ENCODE measurements around the gene C4orf36.

Gene C4orf36, protein sequence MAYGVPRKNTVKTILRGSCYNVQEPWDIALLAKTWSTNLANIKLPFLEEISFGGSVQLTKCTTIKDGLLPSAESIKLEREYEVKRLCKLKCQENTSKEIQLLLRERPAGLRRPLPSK

DNA sequence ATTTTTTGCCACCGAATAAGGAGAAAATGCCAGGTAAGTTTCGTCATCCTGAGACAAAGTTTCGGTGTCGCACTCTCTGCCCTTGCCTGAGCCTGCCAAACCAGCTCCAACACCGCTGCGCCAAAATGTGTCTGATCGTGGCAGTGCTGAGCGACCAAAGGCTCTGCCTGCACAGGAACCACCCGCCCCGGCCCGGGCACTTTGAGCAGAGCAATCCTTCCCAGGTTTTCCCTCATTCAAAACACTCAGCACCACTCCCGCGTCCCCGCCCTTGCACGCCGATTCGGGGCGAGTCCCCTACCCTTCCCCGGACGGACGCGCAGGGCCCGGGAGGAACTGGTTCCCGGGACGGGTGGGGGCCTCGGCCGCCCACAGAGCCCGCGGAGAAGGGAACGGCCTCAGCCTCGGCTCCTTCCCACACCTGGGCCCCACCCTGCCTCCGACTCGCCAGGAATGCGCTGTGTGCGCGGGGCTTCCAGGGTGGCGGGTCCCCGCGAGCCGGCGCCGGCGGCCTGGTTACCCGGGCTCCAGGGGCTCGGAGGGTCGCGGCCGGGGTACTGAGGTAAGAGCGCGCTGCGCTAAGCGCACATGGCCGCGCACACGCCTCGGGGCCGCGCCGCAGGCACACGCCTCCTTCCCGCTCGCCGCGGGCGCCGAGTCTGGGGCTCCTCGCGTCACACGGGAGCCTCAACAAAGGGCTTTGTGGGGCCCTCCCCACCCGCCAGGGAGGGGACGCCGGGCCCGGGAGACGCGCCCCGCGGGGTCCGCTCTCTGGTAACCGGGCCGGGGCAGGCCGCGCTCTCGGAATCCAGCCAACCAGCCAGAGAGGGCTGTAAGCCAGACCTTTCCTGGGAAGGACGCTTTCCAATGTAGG, at the start of gene C4orf36:
C4orf36 (minus strand) TSS at position 661 of the 874 bp plus-strand sequence. CDS start 902 bp downstream, outside the sequence.
- no peak for DNase-seq (ENCODE audit: low read depth)

DNA sequence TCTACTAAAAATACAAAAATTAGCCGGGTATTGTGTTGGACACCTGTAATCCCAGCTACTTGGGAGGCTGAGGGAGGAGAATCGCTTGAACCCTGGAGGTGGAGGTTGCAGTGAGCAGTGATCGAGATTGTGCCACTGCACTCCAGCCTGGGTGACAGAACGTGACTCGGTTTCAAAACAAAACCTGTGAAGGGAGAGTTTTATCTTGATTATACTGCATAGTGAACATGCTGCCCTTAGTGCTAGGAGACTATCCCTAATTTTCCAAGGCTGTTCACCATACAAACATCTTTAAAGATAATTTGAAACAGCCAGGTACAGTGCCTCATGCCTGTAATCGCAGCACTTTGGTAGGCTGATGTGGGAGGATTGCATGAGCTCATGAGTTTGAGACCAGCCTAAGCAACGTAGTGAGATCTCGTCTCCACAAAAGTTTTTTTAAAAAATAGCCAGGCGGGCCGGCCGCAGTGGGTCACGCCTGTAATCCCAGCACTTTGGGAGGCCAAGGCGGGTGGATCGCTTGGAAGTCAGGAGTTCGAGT, 48.8 kb upstream of the C4orf36 start:
- no peak for DNase-seq (ENCODE audit: low read depth)

DNA sequence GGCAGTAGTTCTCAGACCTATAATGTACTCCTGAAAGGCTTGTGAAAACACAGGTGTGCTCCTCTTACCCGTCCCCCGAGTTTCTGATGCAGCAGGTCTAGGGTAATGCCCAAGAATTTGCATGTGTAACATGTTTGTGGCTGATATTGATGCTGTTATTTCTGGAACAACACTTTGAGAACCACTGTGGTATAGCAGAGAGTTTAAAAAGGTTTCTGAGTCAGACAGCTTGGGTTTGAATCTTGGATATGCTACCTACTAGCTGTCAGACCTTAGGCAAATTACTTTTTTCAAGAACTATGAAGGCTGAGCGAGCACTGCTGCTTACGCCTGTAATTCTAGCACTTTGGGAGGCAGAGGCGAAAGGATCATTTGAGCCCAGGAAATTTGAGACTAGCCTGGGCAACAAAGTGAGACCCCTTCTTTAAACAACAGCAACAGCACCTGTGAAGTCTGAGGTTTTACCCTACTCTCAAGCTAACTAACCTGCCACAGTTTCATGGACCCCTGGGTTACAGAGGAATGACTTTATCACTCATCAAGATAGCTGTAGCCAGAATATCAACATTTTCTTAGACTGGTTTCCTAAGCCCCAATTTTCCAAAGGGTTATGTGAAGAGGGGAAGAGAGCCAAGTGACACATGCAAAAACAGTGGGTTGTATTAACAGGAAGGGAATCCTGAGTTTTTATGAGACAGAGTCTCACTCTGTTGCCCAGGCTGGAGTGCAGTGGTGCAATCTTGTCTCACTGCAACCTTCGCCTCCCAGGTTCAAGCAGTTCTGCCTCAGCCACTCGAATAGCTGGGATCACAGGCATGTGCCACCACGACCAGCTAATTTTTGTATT, 47.7 kb upstream of the C4orf36 start:
- DNase-seq (ENCODE audit: low read depth) = no peak

DNA sequence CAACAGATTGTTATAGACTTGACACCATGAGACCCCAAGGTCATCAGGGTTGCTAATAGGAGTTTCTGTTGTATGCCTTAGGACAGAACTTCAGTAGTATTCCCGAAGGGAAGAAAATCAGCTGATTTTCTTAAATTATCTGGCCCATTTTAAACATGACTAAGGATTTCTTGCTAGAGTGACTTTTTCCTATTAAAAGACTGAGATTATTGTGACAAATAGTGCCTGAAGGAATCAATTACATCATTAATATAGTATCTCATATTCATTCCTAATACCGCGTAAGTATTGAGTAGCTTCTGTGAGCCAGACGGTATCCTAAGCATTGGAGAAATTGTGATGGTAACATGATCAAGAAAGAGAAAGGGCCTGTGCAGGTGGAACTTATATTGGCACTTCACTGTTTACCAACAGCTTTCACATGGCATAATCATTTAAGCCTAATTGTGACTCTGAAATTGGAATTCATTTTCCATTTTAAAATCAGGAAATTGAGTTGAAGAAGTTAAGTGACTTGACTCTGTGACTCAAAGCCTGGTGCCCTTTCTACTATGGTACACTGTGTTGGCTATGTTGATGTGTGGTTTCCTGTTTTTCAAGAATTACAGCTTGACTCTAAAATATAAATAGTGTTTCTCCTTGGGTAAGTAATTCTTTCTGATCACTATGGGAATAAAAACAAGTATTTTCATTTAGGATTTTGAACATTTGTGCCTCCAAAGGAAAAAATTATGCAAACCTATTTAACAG, 46.7 kb upstream of the C4orf36 start:
- no peak for DNase-seq (ENCODE audit: low read depth)

DNA sequence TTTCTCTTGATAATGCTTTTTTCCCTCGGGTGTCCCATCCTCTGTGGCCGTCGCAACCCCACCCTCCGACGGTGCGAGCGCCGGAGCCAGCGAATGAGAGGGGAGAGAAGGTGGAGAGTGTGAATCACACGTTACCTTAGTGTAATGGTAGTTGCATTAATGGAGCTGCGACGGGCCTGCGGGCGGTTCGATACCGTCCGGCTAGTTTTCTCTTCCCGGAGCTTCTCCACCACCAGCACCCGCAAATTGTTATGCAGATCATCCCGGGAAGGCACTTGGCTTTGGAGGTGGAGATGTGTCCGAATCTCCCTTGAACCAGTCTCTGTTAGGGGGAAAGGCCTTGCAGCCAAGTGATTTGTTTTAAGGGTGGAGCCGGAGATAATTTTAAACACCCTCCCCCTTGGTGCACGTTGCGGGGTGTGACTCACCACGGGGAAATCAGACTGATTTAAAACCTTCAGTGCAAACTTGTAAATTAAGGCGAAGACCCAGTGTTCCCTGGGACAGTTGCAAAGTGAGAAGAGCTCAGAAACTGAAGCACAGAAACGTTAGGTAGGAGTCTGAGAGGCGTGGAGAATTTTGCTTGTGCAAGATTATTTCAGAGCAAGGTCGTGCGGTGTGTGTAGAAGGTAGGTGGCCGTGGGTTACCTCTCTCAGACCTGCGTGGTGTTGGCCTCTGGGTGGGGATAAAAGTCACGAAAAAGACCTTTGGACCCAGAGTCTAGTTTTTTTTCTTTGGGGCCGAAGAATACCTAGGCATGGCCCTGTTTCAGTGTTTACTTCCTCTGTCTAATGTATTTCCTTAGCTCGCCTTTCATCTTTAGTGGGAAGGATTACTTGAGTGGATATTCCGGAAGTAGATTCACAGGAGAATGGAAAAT, 43.9 kb upstream of the C4orf36 start:
- DNase-seq (ENCODE audit: low read depth) = peak; percentile 62

DNA sequence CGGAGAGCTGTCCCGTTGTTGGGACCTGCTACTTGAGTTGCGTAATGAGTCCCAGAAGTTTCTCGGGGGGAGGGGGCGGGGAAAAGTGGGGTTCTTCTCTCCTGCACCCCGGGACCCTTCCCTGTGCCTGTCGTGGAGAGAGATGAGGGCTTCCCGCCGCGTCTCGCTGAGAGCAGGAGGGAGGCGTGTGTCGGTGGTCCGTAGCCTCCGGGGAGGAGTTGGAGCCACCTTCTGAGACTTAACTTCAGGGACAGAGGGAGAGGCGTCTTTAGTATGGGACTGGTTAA, 43.3 kb upstream of the C4orf36 start:
- no peak for DNase-seq (ENCODE audit: low read depth)

DNA sequence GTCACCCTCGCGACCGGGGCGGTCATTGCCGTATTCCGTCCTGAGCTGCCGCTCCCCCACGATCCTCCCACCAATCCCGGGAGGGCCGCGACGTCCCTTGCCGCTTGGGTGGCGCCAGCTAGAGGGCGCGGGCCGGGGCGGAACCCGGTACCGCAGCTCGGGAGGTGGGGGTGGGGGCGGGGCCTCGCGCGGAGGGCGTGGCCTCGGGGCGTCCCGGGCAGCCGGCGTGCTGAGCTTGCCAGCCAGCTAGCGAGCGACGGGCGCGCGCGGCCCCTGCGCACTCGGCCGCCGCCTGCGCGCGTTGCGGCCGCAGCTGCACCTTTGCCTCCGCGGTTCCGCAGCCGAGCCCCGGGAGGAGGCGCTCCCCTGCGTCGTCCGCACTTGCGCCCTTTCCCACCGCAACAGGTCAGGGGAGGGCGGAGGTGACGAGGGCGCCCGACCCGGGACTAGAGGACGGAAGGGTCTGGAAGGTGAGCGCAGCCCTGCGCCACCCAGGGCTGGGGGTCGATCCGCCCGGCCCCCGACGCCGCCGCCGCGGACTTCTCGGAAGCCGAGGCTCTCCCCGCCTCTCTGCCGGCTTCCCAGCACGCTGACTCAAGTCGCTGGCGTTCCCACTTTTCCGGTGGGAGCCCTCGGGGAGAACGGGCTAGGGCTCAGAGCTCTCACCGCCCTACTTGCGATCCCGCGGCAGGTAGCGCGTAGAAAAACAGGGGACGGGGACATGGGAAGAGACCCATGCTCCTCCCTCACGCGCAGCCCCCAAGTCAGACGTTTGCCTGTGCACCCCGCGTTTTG, 42.7 kb upstream of the C4orf36 start, which contains the start of gene AFF1:
AFF1 (plus strand) TSS at position 241 of the 795 bp plus-strand sequence. CDS start 13,523 bp downstream, outside the sequence.
- peak; percentile 71 for DNase-seq (ENCODE audit: low read depth)

DNA sequence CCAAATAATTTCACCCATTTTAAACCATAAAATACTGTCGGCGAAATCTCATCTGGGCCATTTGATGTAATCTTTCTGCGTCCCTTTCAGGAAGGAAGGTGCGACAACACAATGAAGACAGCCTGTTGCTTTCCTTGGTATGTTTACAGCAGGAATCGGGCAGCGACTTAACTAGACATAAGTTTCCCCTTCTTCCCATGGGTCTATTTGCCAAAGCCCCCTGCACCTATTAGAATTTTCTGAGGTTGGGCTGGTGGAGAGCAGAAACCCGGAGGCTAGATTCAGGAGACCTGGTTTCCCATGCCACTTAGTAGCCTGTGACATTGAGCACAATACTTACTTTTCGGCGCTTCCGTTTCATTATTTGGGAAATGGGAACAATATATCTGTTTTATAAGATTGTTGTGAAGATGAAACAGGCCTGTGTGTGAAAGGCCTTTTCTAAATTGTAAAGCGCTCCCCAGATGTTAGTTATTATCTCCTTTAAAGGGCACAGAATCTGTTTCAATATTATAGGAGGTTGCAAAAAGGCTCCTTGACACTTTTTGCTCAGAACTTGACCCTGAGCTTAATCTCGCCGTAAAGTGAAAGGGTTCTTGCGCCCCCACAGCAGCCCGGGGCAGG, 42.0 kb upstream of the C4orf36 start:
- DNase-seq (ENCODE audit: low read depth) = no peak

DNA sequence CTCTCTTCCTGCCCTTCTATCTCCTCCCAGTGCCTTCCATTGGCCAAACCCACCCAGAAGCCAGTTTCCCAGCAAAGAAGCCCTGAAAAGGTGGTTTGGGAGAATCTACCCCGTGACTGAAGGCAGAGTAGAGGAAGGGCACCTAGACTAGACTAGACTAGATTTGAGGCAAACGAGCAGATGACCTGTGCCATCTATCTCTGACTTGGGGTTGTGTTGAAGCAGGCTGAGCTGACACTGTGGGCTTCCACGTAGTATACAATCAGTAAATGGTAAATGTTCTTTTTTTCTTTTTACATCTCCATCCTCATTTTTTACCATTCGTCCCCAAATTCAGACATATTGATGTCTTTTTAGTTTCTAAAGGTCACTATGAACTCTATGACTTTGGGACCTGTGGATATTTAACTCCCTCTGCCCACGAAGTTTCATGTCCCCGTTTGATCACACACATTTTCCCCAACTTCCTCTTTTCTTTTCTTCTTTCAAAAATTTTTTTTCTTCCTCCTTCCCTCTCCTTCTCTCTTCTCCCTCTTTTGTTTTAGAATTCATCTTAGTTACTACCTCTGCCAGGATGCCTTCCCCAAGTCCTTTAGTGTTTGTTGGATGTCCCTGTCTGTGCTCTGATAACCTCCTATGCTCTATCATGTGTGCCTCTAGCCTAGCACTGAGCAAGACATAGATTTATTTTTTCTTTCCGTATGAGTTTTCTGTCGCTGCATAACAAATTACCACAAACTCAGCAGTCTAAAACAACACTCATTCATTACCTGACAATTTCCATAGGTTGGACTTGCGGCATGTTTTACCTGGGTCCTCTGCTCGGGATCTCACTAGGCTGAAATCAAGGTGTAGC, 36.4 kb upstream of the C4orf36 start:
- DNase-seq (ENCODE audit: low read depth) = no peak

DNA sequence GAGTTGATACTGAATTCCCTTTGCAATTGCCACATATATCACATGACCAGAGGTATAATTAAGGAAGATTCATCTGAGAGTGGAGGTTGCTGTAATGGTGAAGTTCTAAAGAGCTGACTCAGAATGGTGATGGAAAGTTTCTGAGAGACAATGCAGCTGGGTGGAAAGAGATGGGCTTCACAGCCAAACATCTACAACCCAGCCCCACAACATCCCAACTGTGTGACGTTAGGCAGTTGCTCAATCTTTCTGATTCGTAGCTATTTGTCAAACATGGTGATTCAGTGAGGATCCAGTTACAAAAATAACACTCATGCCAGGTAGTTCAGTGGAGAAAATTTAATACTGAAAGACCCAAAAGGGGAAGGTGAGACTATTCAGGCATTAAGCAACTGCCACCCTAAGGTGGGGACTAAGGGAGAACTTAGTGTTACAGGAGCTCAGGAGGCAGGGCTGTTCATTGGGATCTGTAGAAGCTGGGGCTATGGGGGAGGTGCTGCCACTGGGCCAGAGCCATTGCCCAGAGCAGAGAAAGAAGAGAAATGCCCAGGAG, 35.7 kb upstream of the C4orf36 start:
- DNase-seq (ENCODE audit: low read depth) = no peak

DNA sequence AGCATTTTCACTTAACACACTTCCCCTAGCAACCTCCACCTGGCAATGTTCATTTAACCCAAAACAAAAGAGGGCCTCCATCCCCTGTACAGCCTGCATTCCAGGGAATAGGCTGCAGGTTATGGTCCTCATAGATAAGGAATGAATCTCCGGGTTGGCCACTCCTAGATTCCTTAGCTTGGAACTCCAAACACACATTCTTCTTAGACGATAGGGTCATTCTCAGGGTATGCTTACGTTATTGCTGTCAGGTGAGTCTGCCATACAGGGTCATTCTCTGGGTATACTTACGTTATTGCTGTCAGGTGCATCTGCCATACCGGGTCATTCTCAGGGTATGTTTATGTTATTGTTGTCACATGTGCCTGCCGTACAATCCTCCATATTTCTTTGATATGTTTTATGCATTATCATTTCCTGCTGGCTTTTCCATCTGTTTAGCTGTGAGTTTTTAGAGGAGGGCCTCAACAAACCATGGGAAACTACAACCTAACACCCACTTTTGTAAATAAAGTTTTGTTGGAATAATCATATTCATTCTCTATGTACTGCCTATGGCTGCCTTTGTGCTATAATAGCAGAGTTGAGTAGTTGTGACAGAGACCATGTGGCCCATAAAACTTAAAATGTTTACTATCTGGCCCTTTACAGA, 34.3 kb upstream of the C4orf36 start:
- DNase-seq (ENCODE audit: low read depth) = no peak

DNA sequence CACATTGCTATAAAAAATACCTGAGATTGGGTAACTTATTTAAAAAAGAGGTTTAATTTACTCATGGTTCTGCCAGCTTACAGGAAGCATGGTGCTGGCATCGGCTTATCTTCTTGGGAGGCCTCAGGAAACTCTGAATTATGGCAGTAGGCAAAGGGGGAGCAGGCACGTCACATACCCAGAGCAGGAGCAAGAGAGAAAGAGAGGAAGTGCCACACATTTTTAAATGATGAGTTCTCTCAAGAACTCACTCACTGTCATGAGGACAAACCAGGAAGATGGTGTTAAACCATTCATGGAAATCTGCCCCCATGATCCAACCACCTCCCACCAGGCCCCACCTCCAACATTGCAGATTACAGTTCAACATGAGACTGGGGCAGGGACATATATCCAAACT, 32.6 kb upstream of the C4orf36 start:
- no peak for DNase-seq (ENCODE audit: low read depth)

DNA sequence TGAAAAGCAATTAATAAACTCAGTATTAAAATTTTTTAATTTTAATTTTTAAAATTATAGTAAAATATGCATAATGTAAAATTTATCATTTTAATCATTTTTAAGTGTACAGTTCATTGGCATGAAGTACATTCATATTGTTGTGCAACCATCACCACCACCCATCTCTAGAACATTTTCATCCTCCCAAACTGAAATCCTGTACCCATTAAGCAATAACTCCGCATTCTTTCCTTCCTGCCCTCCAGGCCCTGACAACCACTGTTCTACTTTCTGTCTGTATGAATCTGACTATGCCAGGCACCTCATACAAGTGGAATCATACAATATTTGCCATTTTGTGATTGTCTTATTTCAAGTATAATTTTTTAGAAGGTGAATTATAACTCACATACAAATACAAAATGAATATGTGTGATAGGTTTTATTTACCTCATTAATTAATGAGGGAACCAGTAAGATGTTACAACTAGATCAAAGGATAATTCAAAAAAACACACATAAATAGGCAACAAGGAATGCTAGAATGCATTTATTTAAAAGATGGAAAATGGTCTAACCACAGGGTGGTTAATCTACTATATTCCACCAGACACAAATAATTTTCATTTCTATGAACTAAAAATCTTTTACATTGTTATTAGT, 29.5 kb upstream of the C4orf36 start:
- DNase-seq (ENCODE audit: low read depth) = no peak

DNA sequence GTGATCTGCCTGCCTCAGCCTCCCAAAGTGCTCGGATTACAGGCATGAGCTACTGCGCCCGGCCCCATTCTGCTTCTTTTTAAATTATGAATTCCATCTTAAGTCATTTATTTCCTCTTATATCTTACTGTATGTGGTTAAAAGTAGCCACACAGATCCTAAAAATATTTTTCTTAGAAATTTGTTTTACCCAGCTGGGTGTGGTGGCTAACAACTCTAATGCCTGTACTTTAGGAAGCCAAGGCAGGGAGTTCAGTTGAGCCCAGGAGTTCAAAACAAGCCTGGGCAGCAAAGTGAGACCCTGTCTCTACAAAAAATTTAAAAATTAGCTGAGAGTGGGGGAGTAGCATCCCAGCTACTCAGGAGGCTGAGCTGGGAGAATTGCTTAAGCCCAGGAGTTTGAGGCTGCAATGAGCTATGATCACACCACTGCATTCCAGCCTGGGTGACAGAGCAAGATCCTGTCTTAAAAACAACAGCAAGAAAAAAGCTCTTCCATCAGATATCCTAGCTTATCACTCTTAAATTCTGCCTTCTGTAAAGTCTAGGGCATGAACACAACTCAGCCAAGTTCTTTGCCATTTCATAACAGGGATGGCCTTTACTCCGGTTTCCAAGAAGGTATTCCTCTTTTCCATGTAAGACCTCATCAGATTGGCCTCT, 27.5 kb upstream of the C4orf36 start:
- no peak for DNase-seq (ENCODE audit: low read depth)

DNA sequence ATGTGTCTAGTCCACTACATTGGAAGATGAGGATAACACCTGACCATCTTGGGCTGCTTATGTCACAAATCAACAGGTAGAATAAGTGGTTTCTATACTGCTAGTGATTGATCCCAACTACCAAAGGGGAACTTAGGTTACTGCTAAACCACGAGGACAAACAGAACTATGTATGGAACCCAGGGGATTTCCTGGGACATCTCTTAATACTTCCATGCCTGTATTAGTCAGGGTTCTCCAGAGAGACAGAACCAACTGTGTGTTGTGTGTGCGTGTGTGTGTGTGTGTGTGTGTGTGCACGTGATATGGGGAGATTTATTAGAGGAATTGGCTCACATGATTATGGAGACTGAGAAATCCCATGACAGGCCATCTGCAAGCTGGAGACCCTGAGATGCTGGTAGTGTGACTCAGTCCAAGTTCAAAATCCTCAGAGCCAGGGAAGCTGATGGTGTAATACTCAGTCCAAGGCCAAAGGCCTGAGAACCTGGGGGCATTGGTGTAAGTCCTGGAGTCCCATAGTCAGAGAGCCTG, 26.4 kb upstream of the C4orf36 start:
- no peak for DNase-seq (ENCODE audit: low read depth)

All from activated T-cell treated with anti-CD3 and anti-CD28 coated beads for 1 hour (primary cell).